Fibroblast of lung (primary cell): ENCODE results near the gene APAF1. TPM values are rescaled to one million over a fixed set of nuclear protein-coding genes. Genes with fewer than 3 reads are reported as not detected.

ENCODE experiments used
- DNase-seq, 2 donors: peaks; one replicate each; pipeline versions ENCODE4 v3.0.0 to v3.0.0-alpha.2; 2010; ENCODE audit warnings: low read depth in 2 of 2
- H2AFZ ChIP-seq: 2 replicates; pipeline ENCODE4 v1.5.1; 2012; ENCODE audit warnings: low read length, control low read depth, inconsistent platforms
- H3K27ac ChIP-seq: 2 replicates; pipeline ENCODE4 v1.5.1; 2011; ENCODE audit warnings: low read length, control low read depth; ENCODE audit not compliant: insufficient read depth
- H3K27me3 ChIP-seq: 2 replicates; pipeline ENCODE4 v1.5.1; 2011; ENCODE audit warnings: mild to moderate bottlenecking, low read length; ENCODE audit not compliant: control insufficient read depth, insufficient read depth
- H3K36me3 ChIP-seq: 2 replicates; pipeline ENCODE4 v1.5.1; 2011; ENCODE audit warnings: low read length; ENCODE audit not compliant: control insufficient read depth, insufficient read depth
- H3K4me1 ChIP-seq: 2 replicates; pipeline ENCODE4 v1.5.1; 2011; ENCODE audit warnings: low read length; ENCODE audit not compliant: control insufficient read depth, insufficient read depth; ENCODE audit errors: extremely low read depth
- H3K4me2 ChIP-seq: 2 replicates; pipeline ENCODE4 v1.5.1; 2011; ENCODE audit warnings: low read length, control low read depth; ENCODE audit not compliant: insufficient read depth; ENCODE audit errors: extremely low read depth
- H3K4me3 ChIP-seq, 4 experiments: fragments of 200-600 bp in 1 of 4; sonication (generic) in 1 of 4; replicated peaks in 1 of 4; 2 replicates each; pipeline ENCODE4 v1.5.1; 2011 to 2016; ENCODE audit warnings: low read length in 4 of 4, low read depth in 3 of 4, mild to moderate bottlenecking in 3 of 4, control low read depth in 2 of 4, inconsistent platforms in 1 of 4, mixed read lengths in 1 of 4; ENCODE audit not compliant: insufficient read depth in 1 of 4; ENCODE audit errors: control extremely low read depth in 1 of 4
- H3K79me2 ChIP-seq: 2 replicates; pipeline ENCODE4 v1.5.1; 2012; ENCODE audit warnings: mild to moderate bottlenecking, low read length, inconsistent platforms; ENCODE audit not compliant: control insufficient read depth, insufficient read depth
- H3K9ac ChIP-seq: 2 replicates; pipeline ENCODE4 v1.5.1; 2011; ENCODE audit warnings: mild to moderate bottlenecking, low read length, control low read depth; ENCODE audit not compliant: insufficient read depth
- H3K9me3 ChIP-seq: 2 replicates; pipeline ENCODE4 v1.5.1; 2012; ENCODE audit warnings: low read depth, low read length; ENCODE audit not compliant: control insufficient read depth, insufficient read depth
- H4K20me1 ChIP-seq: 2 replicates; pipeline ENCODE4 v1.5.1; 2011; ENCODE audit warnings: low read length; ENCODE audit not compliant: control insufficient read depth, insufficient read depth; ENCODE audit errors: extremely low read depth
- CTCF ChIP-seq, 2 donors: IDR thresholded peaks in 1 of 2; conservative IDR thresholded peaks in 1 of 2; 1 replicate in 1 of 2; 2 replicates in 1 of 2; pipeline ENCODE4 v1.5.1; 2011 to 2012; ENCODE audit warnings: low read length in 2 of 2, control low read depth in 1 of 2, inconsistent platforms in 1 of 2, low read depth in 1 of 2, mild to moderate bottlenecking in 1 of 2
- EZH2 ChIP-seq: IDR thresholded peaks from 2 replicates; pipeline ENCODE4 v1.5.1; 2012; ENCODE audit warnings: low read length, control low read depth, mild to moderate bottlenecking; ENCODE audit errors: missing control alignments
- polyA plus RNA-seq, 2 donors: library from polyadenylated mRNA; depleted of rRNA in 1 of 2; stranded (reverse) in 1 of 2; unstranded in 1 of 2; fragments of >200 nt; gene quantifications; 2 replicates each; pipeline ENCODE4 v1.2.1, GENCODE V29; 2011 to 2012; ENCODE audit warnings: missing spikeins in 1 of 2
- total RNA-seq: library from RNA; depleted of rRNA; stranded (reverse); fragments of >200 nt; gene quantifications from 2 replicates; pipeline ENCODE4 v1.2.1, GENCODE V29; 2014

Gene APAF1
- total and polyA plus RNA-seq, 2 donors (not counting 1 experiment from before 2014, with no cell fraction given), result 13.6 to 23.3 TPM

GRCh38 chr12:98727196-98727595, 82.1 kb downstream of the APAF1 start:
- Histone ChIP-seq H2AFZ (no peak overlapping the region), H3K27me3 (no peaks in the 10 kb centered on the region), H3K79me2 (no peaks in the 10 kb centered on the region), H3K4me2 (no peak overlapping the region), H3K9ac (no peak overlapping the region), H4K20me1 (no peaks in the 10 kb centered on the region), H3K36me3 (peaks cover 1% of the 10 kb centered on the region), H3K27ac (no peak overlapping the region), H3K4me1 (peaks cover 7% of the 10 kb centered on the region), H3K4me3 (no peak overlapping the region), H3K9me3 (no peaks in the 10 kb centered on the region)
- TF ChIP-seq EZH2 (no peak), CTCF (conservative IDR thresholded peaks at IDR 0.05 in 1 of 2, IDR thresholded peaks at IDR 0.05 in 1 of 2; ENCODE audit: low read depth in 1 of 2, low read length in 2 of 2) (no peak)
- no peak for DNase-seq

- no peak overlapping the region for H3K4me3 ChIP-seq
- peaks cover 1% of the 10 kb centered on the region for H3K36me3 ChIP-seq
- H3K27ac ChIP-seq, result no peak overlapping the region
- peaks cover 1% of the 10 kb centered on the region for H3K4me1 ChIP-seq
- H3K4me2 ChIP-seq, result no peak overlapping the region
- TF ChIP-seq CTCF (conservative IDR thresholded peaks at IDR 0.05 in 1 of 2, IDR thresholded peaks at IDR 0.05 in 1 of 2; ENCODE audit: low read depth in 1 of 2, low read length in 2 of 2) (no peak), EZH2 (no peak)
- no peaks in the 10 kb centered on the region for H4K20me1 ChIP-seq
- H3K9me3 ChIP-seq, result no peaks in the 10 kb centered on the region
- H3K9ac ChIP-seq, result no peak overlapping the region
- DNase-seq, result peak in 1 of 2 donors; percentile 17
- H3K79me2 ChIP-seq, result no peaks in the 10 kb centered on the region
- H2AFZ ChIP-seq, result no peak overlapping the region
- no peaks in the 10 kb centered on the region for H3K27me3 ChIP-seq
These were observed 85.3 kb downstream of the APAF1 start for GRCh38 chr12:98730412-98730811.

- Histone ChIP-seq H3K27me3 (no peaks in the 10 kb centered on the region), H2AFZ (no peak overlapping the region), H3K79me2 (no peaks in the 10 kb centered on the region), H3K4me3 (no peak overlapping the region), H3K27ac (no peak overlapping the region), H3K9me3 (no peaks in the 10 kb centered on the region), H3K9ac (no peak overlapping the region), H3K4me2 (no peak overlapping the region), H4K20me1 (no peaks in the 10 kb centered on the region), H3K4me1 (peaks cover 5% of the 10 kb centered on the region), H3K36me3 (peaks cover 1% of the 10 kb centered on the region)
- TF ChIP-seq CTCF (conservative IDR thresholded peaks at IDR 0.05 in 1 of 2, IDR thresholded peaks at IDR 0.05 in 1 of 2; ENCODE audit: low read depth in 1 of 2, low read length in 2 of 2) (no peak), EZH2 (no peak)
- DNase-seq, result peak; percentile 28 to 38
These were observed 88.7 kb downstream of the APAF1 start for GRCh38 chr12:98733667-98734350.
